G401.6 (cell line): ENCODE data around the gene CCDC7.
"Not testable (repeated sequence)": the region's sequence is repeated elsewhere in the genome, so short reads cannot be mapped to it uniquely, and the experiment has no call there.

Source experiments
- FAIRE-seq: peaks from 2 replicates; lab custom pipeline; 2012; peaks lifted over from hg19 to GRCh38; lab: Jason Lieb, UNC

Gene CCDC7

GRCh38 chr10:32459051-32459698, 13.2 kb downstream of the CCDC7 start:
- FAIRE-seq = no peak

GRCh38 chr10:32461203-32461602, 15.3 kb downstream of the CCDC7 start:
- no peak for FAIRE-seq

- no peak for FAIRE-seq
These were observed 25.3 kb downstream of the CCDC7 start for GRCh38 chr10:32471232-32471631.

GRCh38 chr10:32477499-32477898, 31.6 kb downstream of the CCDC7 start:
- FAIRE-seq = no peak

GRCh38 chr10:32481606-32482005, 35.7 kb downstream of the CCDC7 start:
- no peak for FAIRE-seq

- FAIRE-seq = not testable (repeated sequence)
These were observed 37.1 kb downstream of the CCDC7 start for GRCh38 chr10:32483019-32483502.

- not testable (repeated sequence) for FAIRE-seq
These were observed 42.1 kb downstream of the CCDC7 start for GRCh38 chr10:32488038-32488437.

- FAIRE-seq = no peak
These were observed 43.2 kb downstream of the CCDC7 start for GRCh38 chr10:32489158-32489557.

- no peak for FAIRE-seq
These were observed 44.0 kb downstream of the CCDC7 start for GRCh38 chr10:32489901-32490300.

GRCh38 chr10:32494562-32494961, 48.6 kb downstream of the CCDC7 start:
- FAIRE-seq = not testable (repeated sequence)

GRCh38 chr10:32500136-32500535, 54.2 kb downstream of the CCDC7 start:
- FAIRE-seq = not testable (repeated sequence)

GRCh38 chr10:32501906-32502305, 56.0 kb downstream of the CCDC7 start:
- no peak for FAIRE-seq

- FAIRE-seq = not testable (repeated sequence)
These were observed 60.0 kb downstream of the CCDC7 start for GRCh38 chr10:32505762-32506420.

- FAIRE-seq = no peak
These were observed 65.7 kb downstream of the CCDC7 start for GRCh38 chr10:32511599-32511998.

- FAIRE-seq = no peak
These were observed 70.9 kb downstream of the CCDC7 start for GRCh38 chr10:32516567-32517495.

- no peak for FAIRE-seq
These were observed 84.3 kb downstream of the CCDC7 start for GRCh38 chr10:32530231-32530630.

GRCh38 chr10:32538256-32538655, 92.3 kb downstream of the CCDC7 start:
- FAIRE-seq = no peak

GRCh38 chr10:32540691-32541470, 94.9 kb downstream of the CCDC7 start:
- no peak for FAIRE-seq

- no peak for FAIRE-seq
These were observed 102.3 kb downstream of the CCDC7 start for GRCh38 chr10:32548208-32548607.

- no peak for FAIRE-seq
These were observed 110.9 kb downstream of the CCDC7 start for GRCh38 chr10:32556783-32557395.

GRCh38 chr10:32562695-32563094, 116.8 kb downstream of the CCDC7 start:
- not testable (repeated sequence) for FAIRE-seq
